HG02884 (cell line): Measurements from ENCODE around the gene ACER3.
A peak's percentile ranks its signal among the peaks of the same experiment; 100 is the strongest.
"Not testable (repeated sequence)": the region's sequence is repeated elsewhere in the genome, so short reads cannot be mapped to it uniquely, and the experiment has no call there.

Source experiments
- ATAC-seq: cut with Tn5 transposase; IDR thresholded peaks from one replicate; pipeline ENCODE4 v1.9.1; 2021; ENCODE audit warnings: mild to moderate bottlenecking, moderate library complexity; ENCODE audit not compliant: unreplicated experiment

Gene ACER3

DNA sequence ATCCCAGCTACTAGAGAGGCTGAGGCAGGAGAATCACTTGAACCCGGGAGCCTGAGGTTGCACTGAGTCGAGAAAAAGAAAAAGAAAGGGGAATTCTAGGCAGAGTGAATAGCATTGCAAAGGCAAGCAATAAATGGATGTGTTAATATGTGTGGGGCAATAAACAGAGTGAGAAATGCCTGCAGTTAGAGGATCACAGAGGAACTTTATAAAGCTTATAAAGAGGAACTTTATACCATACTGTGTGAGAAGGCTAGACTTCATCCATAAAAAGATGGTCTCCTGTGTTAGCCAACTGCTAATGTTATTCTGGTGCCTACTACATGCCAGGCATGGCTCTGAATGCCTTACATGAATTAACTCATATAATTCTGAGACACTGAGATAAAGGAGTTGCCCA is 174.3 kb downstream of the ACER3 start:
- no peak for ATAC-seq

DNA sequence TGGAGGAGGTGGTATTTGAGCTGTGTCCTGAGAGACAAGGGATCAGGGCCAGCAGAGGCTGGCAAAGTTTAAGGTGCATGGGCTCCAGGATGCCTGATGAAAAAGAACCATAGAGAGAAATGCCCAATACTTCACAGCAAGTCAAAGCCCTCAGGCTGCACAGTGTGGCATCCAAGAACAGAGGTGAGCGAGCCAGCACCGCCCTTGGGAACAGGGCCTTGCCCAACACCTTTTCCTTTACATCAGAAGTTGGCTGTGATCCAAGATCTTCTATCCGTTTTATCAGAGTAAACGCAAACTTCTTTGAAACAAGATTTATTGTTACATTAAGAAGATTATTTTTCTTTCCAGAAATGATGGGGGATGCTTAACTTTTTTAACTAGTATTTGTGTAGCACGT is 174.9 kb downstream of the ACER3 start:
- no peak for ATAC-seq

DNA sequence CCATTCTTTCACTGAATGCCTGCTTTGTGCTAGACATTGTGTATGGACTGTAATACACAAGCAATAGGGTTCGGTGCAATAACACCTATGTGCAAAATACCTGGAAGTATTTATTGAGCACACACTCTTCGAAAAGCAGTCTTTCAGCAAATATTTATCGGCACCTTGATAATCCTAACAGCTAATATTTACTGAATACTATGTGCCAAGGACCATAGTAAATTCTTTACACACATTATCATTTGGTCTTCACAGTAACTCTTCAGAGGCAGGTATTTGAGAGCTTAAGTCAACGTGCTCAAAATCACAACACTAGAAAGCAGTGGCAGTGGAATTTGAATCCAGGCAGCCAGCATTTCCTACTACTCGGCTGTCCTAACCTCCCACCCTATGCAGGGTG is 175.7 kb downstream of the ACER3 start:
- ATAC-seq, result no peak

DNA sequence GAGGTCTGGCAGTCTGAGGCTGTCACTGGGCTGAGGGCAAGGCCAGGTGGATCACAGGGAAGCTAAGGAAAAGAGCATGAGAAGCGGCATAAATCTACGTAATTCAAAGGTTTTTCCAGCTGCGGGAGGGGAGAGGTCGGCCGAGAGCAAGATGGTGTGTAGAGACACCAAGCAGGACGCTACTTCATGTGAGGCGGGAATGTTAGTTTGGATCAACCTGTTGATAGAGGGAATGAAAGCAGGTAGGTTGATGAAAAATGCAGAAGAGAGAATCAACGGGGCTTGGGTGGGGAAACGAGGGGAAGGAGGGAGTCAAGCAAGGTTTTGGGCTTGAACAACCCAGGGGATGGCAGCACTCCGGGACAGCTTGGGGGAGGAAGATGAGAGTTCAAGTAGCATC is 176.3 kb downstream of the ACER3 start:
- ATAC-seq, result no peak

DNA sequence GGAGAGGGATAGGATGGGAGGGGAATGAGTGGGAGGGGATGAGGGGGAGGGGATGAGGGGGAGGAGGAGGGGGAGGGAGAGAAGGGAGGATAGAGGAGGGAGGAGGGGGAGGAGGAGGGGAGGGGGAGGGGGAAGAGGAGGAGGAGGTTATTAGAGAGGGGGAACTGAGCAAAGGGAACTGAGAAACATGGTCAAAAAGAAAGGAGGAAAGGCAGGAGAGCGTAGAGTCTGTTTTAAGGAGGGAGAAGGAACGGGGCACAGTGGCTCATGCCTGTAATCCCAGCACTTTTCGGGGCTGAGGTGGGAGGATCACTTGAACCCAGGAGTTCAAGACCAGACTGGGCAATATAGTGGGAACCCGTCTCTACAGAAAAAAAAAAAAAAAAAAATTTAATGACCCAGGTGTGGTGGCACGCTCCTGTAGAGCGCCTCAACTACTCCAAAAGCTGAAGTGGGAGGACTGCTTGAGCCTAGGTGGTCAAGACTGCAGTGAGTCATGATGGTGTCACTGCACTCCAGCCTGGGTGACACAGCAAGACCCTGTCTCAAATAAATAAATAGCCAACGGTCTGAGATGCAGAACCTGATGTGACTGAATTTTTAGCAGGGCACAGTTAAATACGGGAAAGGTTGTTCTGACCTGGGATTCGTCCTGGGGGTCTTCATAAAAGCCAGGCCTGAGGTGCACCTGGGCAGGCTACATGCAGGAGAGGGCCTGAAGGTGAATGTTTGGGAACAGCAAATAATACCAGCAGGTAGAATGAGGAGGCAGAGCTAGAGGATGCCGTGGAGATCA is 177.5 kb downstream of the ACER3 start:
- no peak for ATAC-seq

DNA sequence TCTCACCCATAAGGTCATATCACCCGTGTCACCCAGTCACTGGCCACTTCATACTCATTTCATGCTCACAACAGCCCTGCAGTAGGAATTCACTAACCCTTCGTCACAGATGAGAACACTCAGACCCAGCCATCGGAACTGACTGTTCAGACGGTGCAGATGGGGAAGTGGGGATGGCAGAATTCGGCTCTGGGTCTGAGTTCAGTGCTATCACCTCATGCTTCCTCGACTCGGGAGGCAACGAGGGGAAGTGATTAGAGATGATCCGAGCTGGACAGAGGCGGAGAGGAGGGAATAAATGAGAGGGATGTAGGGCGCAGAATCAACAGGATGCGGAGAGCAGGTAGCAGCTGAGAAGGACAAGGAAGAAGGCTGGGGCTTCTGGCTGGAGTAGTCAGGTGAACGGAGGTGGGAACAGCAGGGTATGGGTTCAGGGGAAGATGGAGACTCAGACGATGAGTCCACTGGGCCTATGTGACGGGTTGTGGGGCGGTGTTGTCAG is 178.2 kb downstream of the ACER3 start:
- no peak for ATAC-seq

DNA sequence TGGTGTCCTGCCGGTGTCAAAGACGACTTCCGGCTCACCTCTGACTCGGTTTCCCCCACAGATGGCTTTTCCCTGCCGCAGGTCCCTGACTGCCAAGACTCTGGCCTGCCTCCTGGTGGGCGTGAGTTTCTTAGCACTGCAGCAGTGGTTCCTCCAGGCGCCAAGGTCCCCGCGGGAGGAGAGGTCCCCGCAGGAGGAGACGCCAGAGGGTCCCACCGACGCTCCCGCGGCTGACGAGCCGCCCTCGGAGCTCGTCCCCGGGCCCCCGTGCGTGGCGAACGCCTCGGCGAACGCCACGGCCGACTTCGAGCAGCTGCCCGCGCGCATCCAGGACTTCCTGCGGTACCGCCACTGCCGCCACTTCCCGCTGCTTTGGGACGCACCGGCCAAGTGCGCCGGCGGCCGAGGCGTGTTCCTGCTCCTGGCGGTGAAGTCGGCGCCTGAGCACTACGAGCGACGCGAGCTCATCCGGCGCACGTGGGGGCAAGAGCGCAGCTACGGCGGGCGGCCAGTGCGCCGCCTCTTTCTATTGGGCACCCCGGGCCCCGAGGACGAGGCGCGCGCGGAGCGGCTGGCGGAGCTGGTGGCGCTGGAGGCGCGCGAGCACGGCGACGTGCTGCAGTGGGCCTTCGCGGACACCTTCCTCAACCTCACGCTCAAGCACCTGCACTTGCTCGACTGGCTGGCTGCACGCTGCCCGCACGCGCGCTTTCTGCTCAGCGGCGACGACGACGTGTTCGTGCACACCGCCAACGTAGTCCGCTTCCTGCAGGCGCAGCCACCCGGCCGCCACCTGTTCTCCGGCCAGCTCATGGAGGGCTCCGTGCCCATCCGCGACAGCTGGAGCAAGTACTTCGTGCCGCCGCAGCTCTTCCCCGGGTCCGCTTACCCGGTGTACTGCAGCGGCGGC is 179.0 kb downstream of the ACER3 start:
- no peak for ATAC-seq

DNA sequence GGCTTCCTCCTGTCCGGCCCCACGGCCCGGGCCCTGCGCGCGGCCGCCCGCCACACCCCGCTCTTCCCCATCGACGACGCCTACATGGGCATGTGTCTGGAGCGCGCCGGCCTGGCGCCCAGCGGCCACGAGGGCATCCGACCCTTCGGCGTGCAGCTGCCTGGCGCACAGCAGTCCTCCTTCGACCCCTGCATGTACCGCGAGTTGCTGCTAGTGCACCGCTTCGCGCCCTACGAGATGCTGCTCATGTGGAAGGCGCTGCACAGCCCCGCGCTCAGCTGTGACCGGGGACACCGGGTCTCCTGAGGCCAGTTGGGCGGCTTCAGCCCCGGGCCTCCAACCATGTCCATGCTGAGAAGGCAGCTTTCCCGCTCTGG is 179.7 kb downstream of the ACER3 start:
- ATAC-seq, result no peak

DNA sequence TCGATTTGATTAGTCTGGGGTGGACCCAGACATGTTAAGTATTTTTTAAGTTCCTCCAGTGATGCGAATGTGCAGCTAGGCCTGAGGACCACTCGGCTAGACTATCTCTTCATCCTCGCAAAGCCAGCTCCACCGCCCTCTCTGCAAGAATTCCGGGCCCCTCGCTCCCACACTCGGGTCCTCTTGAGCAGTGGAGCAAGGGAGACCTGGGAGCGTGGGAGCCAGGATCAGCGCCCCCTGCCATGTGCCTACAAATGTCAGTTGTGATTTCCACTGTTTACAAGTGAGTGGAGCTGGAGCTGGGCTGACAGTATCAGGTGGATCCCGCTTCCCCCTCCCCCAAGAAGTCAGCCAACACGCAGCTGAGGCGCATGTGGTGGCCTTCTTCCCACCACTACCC is 180.2 kb downstream of the ACER3 start:
- ATAC-seq, result no peak

DNA sequence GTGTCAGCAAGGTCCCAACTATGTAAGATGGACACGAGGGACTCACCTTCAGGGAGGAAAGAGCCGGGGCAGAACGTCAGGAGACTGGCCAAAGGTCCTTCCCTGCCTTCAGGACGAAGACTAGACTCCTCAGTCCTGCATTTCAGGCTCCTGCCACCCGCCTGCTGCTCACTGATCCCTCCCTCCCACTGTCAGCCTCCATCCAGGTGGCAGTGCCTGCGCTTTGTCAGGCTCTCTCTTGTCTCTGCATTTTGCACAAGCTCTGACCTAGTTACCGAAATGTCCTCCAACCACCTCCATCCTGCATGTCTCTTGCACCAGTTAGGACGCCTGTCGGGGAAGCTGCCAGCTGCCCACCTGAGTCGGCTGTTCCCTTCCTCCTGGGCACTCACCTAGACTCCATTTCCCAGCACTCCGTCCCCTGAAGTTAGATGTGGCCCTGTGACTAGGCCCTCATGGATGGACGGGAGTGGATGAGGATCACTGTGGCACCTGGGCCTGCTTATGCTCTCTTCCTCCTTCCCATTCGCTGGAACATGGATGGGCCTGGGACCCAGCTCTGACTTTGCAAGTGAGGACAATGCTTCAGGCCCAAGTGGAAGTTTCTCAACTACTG is 181.5 kb downstream of the ACER3 start:
- no peak for ATAC-seq

DNA sequence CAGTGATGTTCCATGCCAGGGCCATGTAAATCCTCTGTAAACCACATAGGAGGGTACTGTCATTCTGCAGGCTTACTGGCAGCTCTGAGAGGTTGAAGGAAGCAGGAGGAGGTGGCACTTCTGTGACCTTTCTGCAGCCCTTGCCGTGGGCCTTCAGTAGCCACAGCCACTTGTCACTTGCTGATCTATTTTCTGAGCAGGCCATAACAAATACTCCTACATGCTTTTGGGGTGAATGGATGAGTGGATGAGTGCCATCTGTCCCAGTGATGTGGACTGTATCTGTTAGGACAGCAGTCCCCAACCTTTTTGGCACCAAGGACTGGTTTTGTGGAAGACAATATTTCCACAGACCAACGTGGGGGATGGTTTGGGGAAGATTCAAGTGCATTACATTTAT is 183.6 kb downstream of the ACER3 start:
- no peak for ATAC-seq

DNA sequence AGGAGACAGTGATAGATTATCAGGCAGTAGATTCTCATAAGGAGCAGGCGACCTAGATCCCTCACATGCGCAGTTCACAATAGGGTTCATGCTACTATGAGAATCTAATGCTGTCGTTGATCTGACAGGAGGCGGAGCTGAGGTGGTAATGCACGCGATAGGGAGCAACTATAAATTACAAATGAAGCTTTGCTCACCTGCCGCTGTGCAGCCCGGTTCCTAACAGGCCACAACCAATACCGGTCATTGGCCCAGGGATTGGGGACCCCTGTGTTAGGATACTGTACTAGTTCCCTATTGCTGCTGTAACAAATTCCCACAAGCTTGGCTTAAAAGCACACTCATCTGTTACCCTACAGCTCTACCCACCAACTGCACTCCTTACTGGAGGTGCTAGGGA is 184.2 kb downstream of the ACER3 start:
- ATAC-seq, result no peak

DNA sequence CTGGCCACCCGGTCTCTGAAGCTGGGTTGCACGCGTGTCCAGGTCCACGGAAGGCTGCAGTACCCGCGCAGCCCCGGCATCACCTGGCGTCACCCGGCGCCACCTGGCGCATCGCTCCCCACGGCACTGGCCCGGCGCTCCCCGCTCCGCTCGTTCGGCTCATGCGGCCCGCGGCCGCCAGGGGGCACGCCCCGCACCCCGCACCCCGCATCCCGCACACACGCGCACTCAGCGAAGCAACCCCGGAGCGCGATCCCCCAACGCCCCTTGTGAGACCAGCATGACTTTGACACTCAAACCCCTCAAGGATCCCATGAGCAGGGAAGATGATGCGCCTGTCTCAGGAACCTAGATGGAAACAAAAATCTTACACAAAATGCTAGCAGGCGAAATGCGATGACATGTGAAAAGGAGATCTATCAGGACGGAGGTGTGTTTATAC is 185.4 kb downstream of the ACER3 start:
- ATAC-seq, result no peak

DNA sequence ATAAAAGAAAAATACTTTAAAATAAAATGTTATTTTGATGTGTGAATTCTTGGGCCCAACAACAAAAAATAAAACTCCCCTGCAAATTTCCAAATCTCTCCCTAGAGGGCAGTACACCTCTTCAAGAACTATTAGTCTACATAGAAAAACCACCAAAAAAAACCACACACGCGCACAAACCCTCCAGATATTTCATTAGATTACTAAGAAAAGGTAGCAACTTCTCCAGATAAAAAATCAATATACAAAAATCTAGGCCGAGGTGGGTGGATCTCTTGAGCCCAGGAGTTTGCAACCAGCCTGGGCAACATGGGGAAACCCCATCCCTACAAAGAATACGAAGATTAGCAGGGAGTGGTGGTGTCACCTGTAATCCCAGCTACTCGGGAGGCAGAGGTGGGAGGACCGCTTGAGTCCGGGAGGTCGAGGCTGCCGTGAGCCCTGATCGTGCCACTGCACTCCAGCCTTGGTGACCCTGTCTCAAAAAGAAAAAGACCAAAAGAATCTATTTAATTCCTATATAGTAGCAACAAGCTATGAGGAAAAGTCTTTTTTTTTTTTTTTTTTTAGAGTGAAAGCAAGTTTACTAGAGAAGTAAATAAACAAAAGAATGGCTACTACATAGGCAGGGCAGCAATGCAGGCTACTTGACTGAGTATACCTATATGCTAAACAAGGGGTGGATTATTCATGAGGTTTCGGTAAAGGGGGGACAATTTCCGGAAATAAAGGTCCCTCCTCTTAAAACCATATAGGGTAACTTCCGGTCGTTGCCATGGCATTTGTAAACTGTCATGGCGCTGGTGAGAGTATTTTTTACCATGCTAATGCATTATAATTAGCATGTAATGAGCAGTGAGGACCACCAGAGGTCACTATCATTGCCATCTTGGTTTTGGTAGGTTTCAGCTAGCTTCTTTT is 186.5 kb downstream of the ACER3 start:
- ATAC-seq, result peak; percentile 83

DNA sequence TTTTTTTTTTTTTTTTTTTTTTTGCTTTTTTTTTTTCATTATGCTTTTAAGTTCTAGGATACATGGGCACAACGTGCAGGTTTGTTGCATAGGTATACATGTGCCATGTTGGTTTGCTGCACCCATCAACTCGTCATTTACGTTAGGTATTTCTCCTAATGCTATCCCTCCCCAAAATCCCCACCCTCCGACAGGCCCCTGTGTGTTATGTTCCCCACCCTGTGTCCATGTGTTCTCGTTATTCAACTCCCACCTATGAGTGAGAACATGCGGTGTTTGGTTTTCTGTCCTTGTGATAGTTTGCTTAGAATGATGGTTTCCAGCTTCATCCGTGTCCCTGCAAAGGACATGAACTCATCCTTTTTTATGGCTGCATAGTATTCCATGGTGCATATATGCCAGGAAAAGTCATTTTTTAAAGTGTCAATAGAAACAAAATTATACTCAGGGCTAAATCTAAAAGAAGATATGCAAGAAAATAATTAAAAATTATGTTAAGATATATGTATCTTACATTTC is 187.3 kb downstream of the ACER3 start:
- not testable (repeated sequence) for ATAC-seq

DNA sequence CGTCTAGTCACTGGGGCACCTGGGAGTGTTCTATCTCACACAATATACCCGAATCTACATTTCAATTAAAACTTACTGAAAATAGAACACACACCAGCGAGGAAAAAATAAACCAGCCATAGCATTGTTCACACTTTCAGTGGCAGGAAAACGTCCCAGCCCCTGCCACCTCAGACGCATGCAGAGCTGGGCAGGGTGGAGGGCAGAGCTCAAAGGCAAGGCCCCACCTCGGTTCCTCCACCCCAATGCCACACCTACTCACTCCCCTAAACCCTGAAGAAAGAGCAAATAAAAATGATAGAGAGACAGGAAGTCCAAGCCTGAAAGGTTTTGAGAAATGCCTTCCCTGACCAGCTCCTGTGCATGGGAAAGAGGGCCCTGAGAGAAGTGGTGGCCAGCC is 188.3 kb downstream of the ACER3 start:
- no peak for ATAC-seq

DNA sequence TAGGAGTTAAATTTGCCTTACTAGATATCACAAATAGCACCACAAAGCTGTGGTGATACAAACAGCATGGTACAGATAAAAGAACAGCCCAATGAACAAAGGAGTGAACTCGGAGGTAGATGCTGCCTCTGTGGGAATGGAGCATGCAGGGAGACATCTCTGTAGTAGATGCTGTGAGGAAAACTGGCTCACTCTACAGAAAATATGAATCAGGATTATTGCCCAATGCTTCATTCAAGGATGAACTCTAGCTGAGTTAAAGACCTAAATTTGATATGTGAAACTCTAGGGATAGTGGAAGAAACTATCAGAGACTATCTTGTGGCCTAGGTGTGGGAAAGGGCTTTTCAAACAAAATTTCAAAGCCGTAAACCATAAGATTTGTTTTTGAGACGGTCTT is 190.8 kb downstream of the ACER3 start:
- ATAC-seq, result no peak

DNA sequence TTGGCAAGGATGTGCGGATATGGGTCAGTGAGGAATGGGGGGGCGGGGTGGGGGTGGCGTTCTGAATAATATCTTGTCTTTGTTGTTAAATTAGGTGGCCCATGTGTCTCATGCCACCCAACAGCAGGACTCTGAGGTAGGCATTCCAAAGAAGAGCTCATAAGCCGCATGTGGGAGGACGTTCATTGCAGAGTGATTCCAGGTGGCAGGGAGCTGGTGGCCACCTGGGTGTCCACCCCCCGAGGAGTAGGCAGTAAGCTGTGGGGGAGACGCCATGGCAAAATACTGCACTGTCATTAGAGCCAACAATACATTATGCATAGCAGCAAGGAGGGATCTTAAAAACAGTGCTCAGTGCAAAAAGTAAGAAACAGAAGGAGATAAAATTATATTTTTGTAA is 191.8 kb downstream of the ACER3 start:
- no peak for ATAC-seq

DNA sequence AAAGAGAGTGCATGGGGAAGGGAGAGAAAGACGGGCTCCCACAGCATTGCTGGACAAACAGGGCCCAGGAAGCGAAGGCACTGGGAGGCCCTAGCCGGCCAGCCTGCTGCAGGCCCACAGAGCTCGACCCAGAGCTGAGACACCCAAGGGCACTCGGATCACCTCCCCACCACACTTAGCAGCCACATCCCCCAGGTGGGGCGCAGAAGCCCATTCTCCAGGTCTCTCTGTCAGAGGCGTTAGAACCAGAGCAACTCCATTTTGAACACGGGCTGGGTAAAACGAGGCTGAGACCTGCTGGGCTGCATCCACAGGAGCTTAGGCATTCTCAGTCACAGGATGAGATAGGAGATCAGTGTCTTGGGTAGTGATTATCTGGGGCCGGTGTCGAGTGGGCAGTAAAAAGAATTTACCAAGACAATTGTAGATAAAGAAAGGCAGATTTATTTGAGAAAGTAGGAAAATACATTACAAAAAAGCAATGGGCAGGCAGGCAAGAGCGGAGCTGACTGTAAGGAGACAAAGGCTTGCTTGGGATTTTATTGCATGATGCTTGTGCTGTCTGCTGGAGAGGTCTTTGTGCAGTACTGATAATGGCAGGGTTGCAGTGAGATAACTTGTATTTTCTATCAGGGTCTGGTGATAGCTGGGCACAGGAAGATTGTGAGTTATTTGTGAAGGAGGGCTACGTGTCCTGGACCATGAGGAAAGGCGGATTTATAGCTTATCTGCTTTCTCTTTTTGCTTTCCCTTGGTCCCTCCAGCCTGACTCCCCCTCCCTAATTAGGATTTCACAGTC is 192.7 kb downstream of the ACER3 start:
- ATAC-seq, result no peak
